ENCODE data around the gene TMEM250.

Gene TMEM250

GRCh38 chr9:136088481-136088938 lies 30.2 kb downstream of the TMEM250 start:
- TF ChIP-seq YY1 (IDR thresholded peaks at IDR 0.05; ENCODE audit: low read depth) (no peak), CREB1 (IDR thresholded peaks at IDR 0.05; ENCODE audit: low read depth) (no peak), RAD21 (IDR thresholded peaks at IDR 0.05; ENCODE audit: low read depth) (no peak), NFIC (IDR thresholded peaks at IDR 0.05) (no peak), MAX (IDR thresholded peaks at IDR 0.05) (no peak), EP300 (IDR thresholded peaks at IDR 0.05; ENCODE audit: borderline replicate concordance) (no peak), TAF1 (IDR thresholded peaks at IDR 0.05; ENCODE audit: low read depth) (no peak), USF1 (IDR thresholded peaks at IDR 0.05) (no peak), ZBTB7A (IDR thresholded peaks at IDR 0.05; ENCODE audit: low read depth) (no peak)

GRCh38 chr9:136087741-136088480 lies 30.8 kb downstream of the TMEM250 start:
- no peak for TF ChIP-seq ZBTB7A (IDR thresholded peaks at IDR 0.05; ENCODE audit: low read depth)
- no peak for TF ChIP-seq EGR1 (IDR thresholded peaks at IDR 0.05)
- no peak for TF ChIP-seq YY1 (IDR thresholded peaks at IDR 0.05; ENCODE audit: low read depth)
- no peak for TF ChIP-seq EP300 (IDR thresholded peaks at IDR 0.05; ENCODE audit: borderline replicate concordance)
- no peak for TF ChIP-seq NFIC (IDR thresholded peaks at IDR 0.05)
- TF ChIP-seq TCF12 (IDR thresholded peaks at IDR 0.05; ENCODE audit: low read depth), result no peak
- no peak for TF ChIP-seq RAD21 (IDR thresholded peaks at IDR 0.05; ENCODE audit: low read depth)
- TF ChIP-seq TAF1 (IDR thresholded peaks at IDR 0.05; ENCODE audit: low read depth), result no peak

- TF ChIP-seq EGR1 (IDR thresholded peaks at IDR 0.05), result no peak
These were observed 31.5 kb downstream of the TMEM250 start for GRCh38 chr9:136086951-136087740.

GRCh38 chr9:136086213-136086881 lies 32.3 kb downstream of the TMEM250 start:
- TF ChIP-seq CREB1 (IDR thresholded peaks at IDR 0.05; ENCODE audit: low read depth) (no peak), EGR1 (IDR thresholded peaks at IDR 0.05) (no peak), FOXM1 (IDR thresholded peaks at IDR 0.05; ENCODE audit: borderline replicate concordance, low read depth) (no peak), MAX (IDR thresholded peaks at IDR 0.05) (no peak), ZBTB7A (IDR thresholded peaks at IDR 0.05; ENCODE audit: low read depth) (no peak), TAF1 (IDR thresholded peaks at IDR 0.05; ENCODE audit: low read depth) (no peak), NFIC (IDR thresholded peaks at IDR 0.05) (no peak), TEAD4 (IDR thresholded peaks at IDR 0.05) (no peak), REST (IDR thresholded peaks at IDR 0.05; ENCODE audit: low read depth) (no peak), CEBPB (IDR thresholded peaks at IDR 0.05) (no peak), TCF12 (IDR thresholded peaks at IDR 0.05; ENCODE audit: low read depth) (no peak), EP300 (IDR thresholded peaks at IDR 0.05; ENCODE audit: borderline replicate concordance) (no peak), USF1 (IDR thresholded peaks at IDR 0.05) (no peak), YY1 (IDR thresholded peaks at IDR 0.05; ENCODE audit: low read depth) (no peak)

- TF ChIP-seq FOXM1 (IDR thresholded peaks at IDR 0.05; ENCODE audit: borderline replicate concordance, low read depth) (no peak), MAX (IDR thresholded peaks at IDR 0.05) (no peak), USF1 (IDR thresholded peaks at IDR 0.05) (no peak), TAF1 (IDR thresholded peaks at IDR 0.05; ENCODE audit: low read depth) (no peak), EGR1 (IDR thresholded peaks at IDR 0.05) (no peak), RAD21 (IDR thresholded peaks at IDR 0.05; ENCODE audit: low read depth) (no peak), EP300 (IDR thresholded peaks at IDR 0.05; ENCODE audit: borderline replicate concordance) (no peak), YY1 (IDR thresholded peaks at IDR 0.05; ENCODE audit: low read depth) (no peak), REST (IDR thresholded peaks at IDR 0.05; ENCODE audit: low read depth) (no peak), CEBPB (IDR thresholded peaks at IDR 0.05) (no peak), NFIC (IDR thresholded peaks at IDR 0.05) (no peak), ZBTB7A (IDR thresholded peaks at IDR 0.05; ENCODE audit: low read depth) (no peak), TCF12 (IDR thresholded peaks at IDR 0.05; ENCODE audit: low read depth) (no peak), CREB1 (IDR thresholded peaks at IDR 0.05; ENCODE audit: low read depth) (no peak), TEAD4 (IDR thresholded peaks at IDR 0.05) (no peak)
These were observed 32.9 kb downstream of the TMEM250 start for GRCh38 chr9:136085815-136086212.
